H1 (cell line): Measurements from ENCODE around the gene VWF.

Source experiments
- CHD1 ChIP-seq: IDR thresholded peaks from 2 replicates; pipeline ENCODE4 v1.6.1; 2012; ENCODE audit warnings: low read depth, low read length, improper control_type of control experiment
- CTCF ChIP-seq, 3 experiments: IDR thresholded peaks; 1 replicate in 2 of 3; 2 replicates in 1 of 3; pipeline versions ENCODE4 v1.5.1 to v1.6.1; 2011; ENCODE audit warnings: low read length in 3 of 3, mild to moderate bottlenecking in 3 of 3, inconsistent platforms in 2 of 3, low read depth in 1 of 3, moderate library complexity in 1 of 3; ENCODE audit not compliant: insufficient read depth in 1 of 3; ENCODE audit errors: control extremely low read depth in 1 of 3
- EP300 ChIP-seq, 2 experiments: IDR thresholded peaks; 1 replicate in 1 of 2; 2 replicates in 1 of 2; pipeline ENCODE4 v1.6.1; 2011 to 2012; ENCODE audit warnings: low read depth in 2 of 2, low read length in 2 of 2, mild to moderate bottlenecking in 2 of 2, borderline replicate concordance in 1 of 2, inconsistent platforms in 1 of 2, moderate library complexity in 1 of 2
- HDAC6 ChIP-seq: IDR thresholded peaks from one replicate; pipeline ENCODE4 v1.7.1; 2012; ENCODE audit warnings: low read depth, mild to moderate bottlenecking, inconsistent platforms, low read length, moderate library complexity
- MAX ChIP-seq: IDR thresholded peaks from 2 replicates; pipeline ENCODE4 v1.6.1; 2012; ENCODE audit warnings: inconsistent platforms
- POLR2A ChIP-seq, 2 experiments: IDR thresholded peaks; 1 replicate in 1 of 2; 2 replicates in 1 of 2; pipeline ENCODE4 v1.6.1; 2011; ENCODE audit warnings: low read depth in 2 of 2, low read length in 2 of 2, mild to moderate bottlenecking in 2 of 2; ENCODE audit errors: control extremely low read depth in 1 of 2
- RAD21 ChIP-seq, 2 experiments: IDR thresholded peaks in 1 of 2; conservative IDR thresholded peaks in 1 of 2; 2 replicates each; pipeline ENCODE4 v1.6.1; 2011; ENCODE audit warnings: low read depth in 2 of 2, low read length in 2 of 2, improper control_type of control experiment in 1 of 2, inconsistent platforms in 1 of 2, mild to moderate bottlenecking in 1 of 2, moderate library complexity in 1 of 2
- RNF2 ChIP-seq: fragments of 200-900, 300-1000 bp; sonication (generic); IDR thresholded peaks from 2 replicates; pipeline ENCODE4 v1.7.1; 2016; ENCODE audit warnings: borderline replicate concordance, low read depth, mild to moderate bottlenecking, antibody characterized with exemption, low read length; ENCODE audit not compliant: poor library complexity, severe bottlenecking; ENCODE audit errors: missing control alignments
- TCF12 ChIP-seq: IDR thresholded peaks from 2 replicates; pipeline ENCODE4 v1.6.1; 2011; ENCODE audit warnings: low read depth, mild to moderate bottlenecking, low read length

DNA sequence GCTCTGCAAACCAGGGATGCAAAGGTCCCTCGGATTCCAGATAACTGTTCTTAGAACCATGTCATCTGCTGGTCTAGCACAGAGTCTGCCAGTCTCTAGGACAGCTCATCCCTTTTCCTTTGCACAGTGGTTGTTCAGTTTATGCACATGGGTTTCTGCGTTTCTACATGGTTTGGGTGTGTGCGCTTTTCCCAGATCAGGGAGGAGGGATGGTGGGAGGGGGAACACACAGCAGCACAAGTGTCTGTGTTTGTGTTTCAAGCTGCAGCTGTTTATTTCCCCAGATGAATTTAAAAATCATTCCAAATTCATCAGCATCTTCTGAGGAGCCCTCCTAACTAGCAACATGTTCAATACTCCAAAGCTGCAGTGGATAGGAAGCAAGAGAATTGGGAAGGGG, 224.8 kb downstream of the VWF start:
- TF ChIP-seq RAD21 (IDR thresholded peaks at IDR 0.05 in 1 of 2, conservative IDR thresholded peaks at IDR 0.05 in 1 of 2; ENCODE audit: low read depth in 2 of 2, low read length in 2 of 2) = no peak
- TF ChIP-seq TCF12 = no peak
- no peak for TF ChIP-seq POLR2A (IDR thresholded peaks at IDR 0.05; ENCODE audit: control extremely low read depth in 1 of 2, low read depth in 2 of 2, low read length in 2 of 2)
- no peak for TF ChIP-seq CTCF (IDR thresholded peaks at IDR 0.05; ENCODE audit: control extremely low read depth in 1 of 3, insufficient read depth in 1 of 3, low read depth in 1 of 3, low read length in 3 of 3)
- TF ChIP-seq CHD1 = no peak
- no peak for TF ChIP-seq HDAC6
- TF ChIP-seq EP300 (IDR thresholded peaks at IDR 0.05; ENCODE audit: borderline replicate concordance in 1 of 2, low read depth in 2 of 2, low read length in 2 of 2) = no peak
- TF ChIP-seq RNF2 = no peak
- no peak for TF ChIP-seq MAX
